Glutamatergic neuron (in vitro differentiated cells): ENCODE results near the gene PDK2. TPM values are rescaled to one million over a fixed set of nuclear protein-coding genes. Genes with fewer than 3 reads are reported as not detected.

Experiments
- DNase-seq: peaks from one replicate; pipeline ENCODE4 v3.0.0; 2022
- H3K27ac Mint-ChIP-seq: one replicate; pipeline ENCODE4 v1.8.0; 2020; ENCODE audit warnings: mild to moderate bottlenecking, mixed read lengths, inconsistent platforms; ENCODE audit not compliant: unreplicated experiment
- H3K27me3 Mint-ChIP-seq: one replicate; pipeline ENCODE4 v1.8.0; 2020; ENCODE audit warnings: mild to moderate bottlenecking, moderate library complexity, mixed read lengths, inconsistent platforms; ENCODE audit not compliant: unreplicated experiment
- H3K36me3 Mint-ChIP-seq: one replicate; pipeline ENCODE4 v1.8.0; 2020; ENCODE audit warnings: mild to moderate bottlenecking, mixed read lengths, inconsistent platforms; ENCODE audit not compliant: unreplicated experiment
- H3K4me1 Mint-ChIP-seq: one replicate; pipeline ENCODE4 v1.8.0; 2020; ENCODE audit warnings: mild to moderate bottlenecking, low read depth, mixed read lengths, inconsistent platforms; ENCODE audit not compliant: unreplicated experiment
- H3K4me3 Mint-ChIP-seq: one replicate; pipeline ENCODE4 v1.8.0; 2020; ENCODE audit warnings: mild to moderate bottlenecking, mixed read lengths, inconsistent platforms; ENCODE audit not compliant: unreplicated experiment
- H3K9me3 Mint-ChIP-seq: one replicate; pipeline ENCODE4 v1.8.0; 2020; ENCODE audit warnings: mild to moderate bottlenecking, moderate library complexity, mixed read lengths, inconsistent platforms; ENCODE audit not compliant: unreplicated experiment
- CTCF ChIP-seq: fragments of 200-600 bp; sonication (generic); IDR thresholded peaks from one replicate; pipeline ENCODE4 v1.5.0; 2021; ENCODE audit not compliant: partially characterized antibody, unreplicated experiment
- total RNA-seq: library from RNA; stranded (reverse); fragmentation: NEBNext Ultra II Directional; extraction: Animal tissue kit (Norgen Biotek cat#: 25700); gene quantifications from one replicate; pipeline ENCODE4 v1.2.1, GENCODE V29; 2021; ENCODE audit not compliant: unreplicated experiment

PDK2 gene
- total RNA-seq, 1 donor from 2014 or later, result 36.9 TPM

- peaks cover 11% of the 10 kb centered on the region for H3K4me1 Mint-ChIP-seq
- no peak for TF ChIP-seq CTCF
- peaks cover 7% of the 10 kb centered on the region for H3K9me3 Mint-ChIP-seq
- no peak overlapping the region for H3K4me3 Mint-ChIP-seq
- H3K27ac Mint-ChIP-seq, result no peak overlapping the region
- DNase-seq, result no peak
- no peaks in the 10 kb centered on the region for H3K36me3 Mint-ChIP-seq
- peaks cover 10% of the 10 kb centered on the region for H3K27me3 Mint-ChIP-seq
Measured at GRCh38 chr17:50047488-50048126, 47.5 kb upstream of the PDK2 start.

GRCh38 chr17:50048146-50048720, 46.9 kb upstream of the PDK2 start:
- TF ChIP-seq CTCF, result no peak
- Mint-ChIP-seq H3K4me3 (no peak overlapping the region), H3K27me3 (peaks cover 14% of the 10 kb centered on the region), H3K27ac (no peak overlapping the region), H3K36me3 (no peaks in the 10 kb centered on the region), H3K9me3 (peaks cover 7% of the 10 kb centered on the region), H3K4me1 (peaks cover 18% of the 10 kb centered on the region)
- DNase-seq, result no peak

GRCh38 chr17:50048988-50049387, 46.2 kb upstream of the PDK2 start:
- Mint-ChIP-seq H3K36me3 (no peaks in the 10 kb centered on the region), H3K4me1 (peaks cover 22% of the 10 kb centered on the region), H3K27ac (no peak overlapping the region), H3K27me3 (peaks cover 16% of the 10 kb centered on the region), H3K9me3 (peaks cover 6% of the 10 kb centered on the region), H3K4me3 (no peak overlapping the region)
- no peak for DNase-seq
- TF ChIP-seq CTCF, result no peak

GRCh38 chr17:50049636-50050035, 45.5 kb upstream of the PDK2 start:
- Mint-ChIP-seq H3K9me3 (peaks cover 5% of the 10 kb centered on the region), H3K36me3 (no peaks in the 10 kb centered on the region), H3K27me3 (peaks cover 16% of the 10 kb centered on the region), H3K4me1 (peaks cover 22% of the 10 kb centered on the region), H3K27ac (no peak overlapping the region), H3K4me3 (no peak overlapping the region)
- DNase-seq, result no peak
- TF ChIP-seq CTCF, result no peak

GRCh38 chr17:50050431-50051032, 44.6 kb upstream of the PDK2 start:
- H3K4me1 Mint-ChIP-seq, result peaks cover 26% of the 10 kb centered on the region
- H3K27ac Mint-ChIP-seq, result no peak overlapping the region
- H3K9me3 Mint-ChIP-seq, result peaks cover 3% of the 10 kb centered on the region
- TF ChIP-seq CTCF, result no peak
- DNase-seq, result no peak
- no peak overlapping the region for H3K4me3 Mint-ChIP-seq
- peaks cover 20% of the 10 kb centered on the region for H3K27me3 Mint-ChIP-seq
- H3K36me3 Mint-ChIP-seq, result no peaks in the 10 kb centered on the region
